ENCODE data around the gene SLC22A14.

DNA sequence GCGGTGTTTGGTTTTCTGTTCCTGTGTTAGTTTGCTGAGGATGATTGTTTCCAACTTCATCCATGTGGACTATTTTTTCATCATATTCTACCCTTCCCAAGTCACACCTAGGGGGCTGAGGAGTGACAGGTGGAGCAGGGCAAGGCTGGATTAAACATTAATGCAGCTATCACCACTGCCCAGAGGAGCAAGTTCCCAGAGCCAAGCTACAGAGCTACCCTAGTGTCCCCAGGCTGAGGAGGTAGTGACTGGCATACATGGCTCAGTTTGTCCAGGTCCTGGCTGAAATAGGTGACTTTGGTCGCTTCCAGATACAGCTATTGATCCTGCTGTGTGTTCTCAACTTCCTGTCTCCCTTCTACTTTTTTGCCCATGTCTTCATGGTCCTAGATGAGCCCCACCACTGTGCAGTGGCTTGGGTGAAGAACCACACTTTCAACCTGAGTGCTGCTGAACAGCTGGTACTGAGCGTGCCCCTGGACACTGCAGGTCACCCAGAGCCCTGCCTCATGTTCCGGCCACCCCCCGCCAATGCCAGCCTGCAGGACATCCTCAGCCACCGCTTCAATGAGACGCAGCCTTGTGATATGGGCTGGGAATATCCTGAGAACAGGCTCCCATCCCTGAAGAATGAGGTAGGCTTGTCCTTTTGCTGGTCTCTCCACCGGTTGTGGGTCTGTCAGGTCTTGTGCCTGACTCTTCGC lies 16.3 kb upstream of the SLC22A14 start, which contains the start of gene SLC22A13:
- TF ChIP-seq, protein P1, sequence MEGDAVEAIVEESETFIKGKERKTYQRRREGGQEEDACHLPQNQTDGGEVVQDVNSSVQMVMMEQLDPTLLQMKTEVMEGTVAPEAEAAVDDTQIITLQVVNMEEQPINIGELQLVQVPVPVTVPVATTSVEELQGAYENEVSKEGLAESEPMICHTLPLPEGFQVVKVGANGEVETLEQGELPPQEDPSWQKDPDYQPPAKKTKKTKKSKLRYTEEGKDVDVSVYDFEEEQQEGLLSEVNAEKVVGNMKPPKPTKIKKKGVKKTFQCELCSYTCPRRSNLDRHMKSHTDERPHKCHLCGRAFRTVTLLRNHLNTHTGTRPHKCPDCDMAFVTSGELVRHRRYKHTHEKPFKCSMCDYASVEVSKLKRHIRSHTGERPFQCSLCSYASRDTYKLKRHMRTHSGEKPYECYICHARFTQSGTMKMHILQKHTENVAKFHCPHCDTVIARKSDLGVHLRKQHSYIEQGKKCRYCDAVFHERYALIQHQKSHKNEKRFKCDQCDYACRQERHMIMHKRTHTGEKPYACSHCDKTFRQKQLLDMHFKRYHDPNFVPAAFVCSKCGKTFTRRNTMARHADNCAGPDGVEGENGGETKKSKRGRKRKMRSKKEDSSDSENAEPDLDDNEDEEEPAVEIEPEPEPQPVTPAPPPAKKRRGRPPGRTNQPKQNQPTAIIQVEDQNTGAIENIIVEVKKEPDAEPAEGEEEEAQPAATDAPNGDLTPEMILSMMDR (IDR thresholded peaks at IDR 0.05 in 2 of 3, conservative IDR thresholded peaks at IDR 0.05 in 1 of 3; ENCODE audit: borderline replicate concordance in 1 of 3, insufficient read depth in 1 of 3, low read depth in 2 of 3, low read length in 2 of 3) = no peak
- no peak for TF ChIP-seq SP1 (IDR thresholded peaks at IDR 0.05; ENCODE audit: low read depth)
- TF ChIP-seq, protein P2, sequence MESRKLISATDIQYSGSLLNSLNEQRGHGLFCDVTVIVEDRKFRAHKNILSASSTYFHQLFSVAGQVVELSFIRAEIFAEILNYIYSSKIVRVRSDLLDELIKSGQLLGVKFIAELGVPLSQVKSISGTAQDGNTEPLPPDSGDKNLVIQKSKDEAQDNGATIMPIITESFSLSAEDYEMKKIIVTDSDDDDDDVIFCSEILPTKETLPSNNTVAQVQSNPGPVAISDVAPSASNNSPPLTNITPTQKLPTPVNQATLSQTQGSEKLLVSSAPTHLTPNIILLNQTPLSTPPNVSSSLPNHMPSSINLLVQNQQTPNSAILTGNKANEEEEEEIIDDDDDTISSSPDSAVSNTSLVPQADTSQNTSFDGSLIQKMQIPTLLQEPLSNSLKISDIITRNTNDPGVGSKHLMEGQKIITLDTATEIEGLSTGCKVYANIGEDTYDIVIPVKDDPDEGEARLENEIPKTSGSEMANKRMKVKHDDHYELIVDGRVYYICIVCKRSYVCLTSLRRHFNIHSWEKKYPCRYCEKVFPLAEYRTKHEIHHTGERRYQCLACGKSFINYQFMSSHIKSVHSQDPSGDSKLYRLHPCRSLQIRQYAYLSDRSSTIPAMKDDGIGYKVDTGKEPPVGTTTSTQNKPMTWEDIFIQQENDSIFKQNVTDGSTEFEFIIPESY (IDR thresholded peaks at IDR 0.05; ENCODE audit: extremely low read depth, insufficient replicate concordance, low read length) = no peak
- TF ChIP-seq EZH2 (IDR thresholded peaks at IDR 0.05) = no peak
- TF ChIP-seq CBX3 (IDR thresholded peaks at IDR 0.05; ENCODE audit: low read depth) = no peak
- TF ChIP-seq EZH2phosphoT487 (IDR thresholded peaks at IDR 0.05; ENCODE audit: borderline replicate concordance) = no peak
- TF ChIP-seq ZNF274 (IDR thresholded peaks at IDR 0.05; ENCODE audit: low read depth, low read length) = no peak
- TF ChIP-seq, protein P3, sequence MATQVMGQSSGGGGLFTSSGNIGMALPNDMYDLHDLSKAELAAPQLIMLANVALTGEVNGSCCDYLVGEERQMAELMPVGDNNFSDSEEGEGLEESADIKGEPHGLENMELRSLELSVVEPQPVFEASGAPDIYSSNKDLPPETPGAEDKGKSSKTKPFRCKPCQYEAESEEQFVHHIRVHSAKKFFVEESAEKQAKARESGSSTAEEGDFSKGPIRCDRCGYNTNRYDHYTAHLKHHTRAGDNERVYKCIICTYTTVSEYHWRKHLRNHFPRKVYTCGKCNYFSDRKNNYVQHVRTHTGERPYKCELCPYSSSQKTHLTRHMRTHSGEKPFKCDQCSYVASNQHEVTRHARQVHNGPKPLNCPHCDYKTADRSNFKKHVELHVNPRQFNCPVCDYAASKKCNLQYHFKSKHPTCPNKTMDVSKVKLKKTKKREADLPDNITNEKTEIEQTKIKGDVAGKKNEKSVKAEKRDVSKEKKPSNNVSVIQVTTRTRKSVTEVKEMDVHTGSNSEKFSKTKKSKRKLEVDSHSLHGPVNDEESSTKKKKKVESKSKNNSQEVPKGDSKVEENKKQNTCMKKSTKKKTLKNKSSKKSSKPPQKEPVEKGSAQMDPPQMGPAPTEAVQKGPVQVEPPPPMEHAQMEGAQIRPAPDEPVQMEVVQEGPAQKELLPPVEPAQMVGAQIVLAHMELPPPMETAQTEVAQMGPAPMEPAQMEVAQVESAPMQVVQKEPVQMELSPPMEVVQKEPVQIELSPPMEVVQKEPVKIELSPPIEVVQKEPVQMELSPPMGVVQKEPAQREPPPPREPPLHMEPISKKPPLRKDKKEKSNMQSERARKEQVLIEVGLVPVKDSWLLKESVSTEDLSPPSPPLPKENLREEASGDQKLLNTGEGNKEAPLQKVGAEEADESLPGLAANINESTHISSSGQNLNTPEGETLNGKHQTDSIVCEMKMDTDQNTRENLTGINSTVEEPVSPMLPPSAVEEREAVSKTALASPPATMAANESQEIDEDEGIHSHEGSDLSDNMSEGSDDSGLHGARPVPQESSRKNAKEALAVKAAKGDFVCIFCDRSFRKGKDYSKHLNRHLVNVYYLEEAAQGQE (IDR thresholded peaks at IDR 0.05; ENCODE audit: low read depth) = no peak
- TF ChIP-seq ELF1 (IDR thresholded peaks at IDR 0.05; ENCODE audit: borderline replicate concordance, low read depth) = no peak
- no peak for TF ChIP-seq POLR2AphosphoS5 (IDR thresholded peaks at IDR 0.05; ENCODE audit: low read depth, low read length)
